NT2/D1 (cell line): Measurements from ENCODE around the gene ZNF571.
A peak's percentile ranks its signal among the peaks of the same experiment; 100 is the strongest.

Experiments
- DNase-seq: peaks from one replicate; pipeline ENCODE4 v3.0.0-alpha.2; 2011; ENCODE audit warnings: low read depth, low spot score
- H3K27me3 ChIP-seq: 2 replicates; pipeline ENCODE4 v1.6.0; 2011; ENCODE audit warnings: mild to moderate bottlenecking; ENCODE audit not compliant: insufficient read length, insufficient read depth
- H3K36me3 ChIP-seq: 2 replicates; pipeline ENCODE4 v1.6.1; 2011; ENCODE audit warnings: mild to moderate bottlenecking, low read length, mixed read lengths; ENCODE audit not compliant: insufficient read depth, insufficient read length
- H3K4me1 ChIP-seq: 2 replicates; pipeline ENCODE4 v1.5.1; 2011; ENCODE audit not compliant: insufficient read depth, insufficient read length
- H3K4me3 ChIP-seq: 2 replicates; pipeline ENCODE4 v1.5.1; 2011; ENCODE audit warnings: low read depth; ENCODE audit not compliant: insufficient read length
- H3K9ac ChIP-seq: 2 replicates; pipeline ENCODE4 v1.6.0; 2011; ENCODE audit warnings: low read depth; ENCODE audit not compliant: insufficient read length
- H3K9me3 ChIP-seq: 2 replicates; pipeline ENCODE4 v1.5.1; 2011; ENCODE audit warnings: mild to moderate bottlenecking, low read length; ENCODE audit not compliant: insufficient read depth
- SUZ12 ChIP-seq: IDR thresholded peaks from 2 replicates; pipeline ENCODE4 v1.6.1; 2011; ENCODE audit not compliant: insufficient read length, insufficient read depth; ENCODE audit errors: extremely low read depth
- YY1 ChIP-seq: IDR thresholded peaks from 2 replicates; pipeline ENCODE4 v1.6.1; 2011; ENCODE audit not compliant: insufficient read length, insufficient read depth
- ZNF274 ChIP-seq: IDR thresholded peaks from 2 replicates; pipeline ENCODE4 v1.6.1; 2011; ENCODE audit warnings: mild to moderate bottlenecking, low read depth, low read length

Gene ZNF571

GRCh38 chr19:37594304-37594981 is at the start of gene ZNF571, which contains the start of gene ZNF540:
ZNF571 (minus strand) TSS chr19:37594792; CDS start chr19:37586676, 8,116 bp downstream.
ZNF540 (plus strand) TSS chr19:37594876; CDS start chr19:37598448, 3,572 bp downstream.
- no peaks in the 10 kb centered on the region for H3K4me1 ChIP-seq
- peak within 1 kb of the TSS; percentile 80 for H3K4me3 ChIP-seq
- H3K9me3 ChIP-seq, result no peaks in the 10 kb centered on the region; the same call in 1 of the 2 replicates
- peak within 1 kb of the TSS; percentile 81 for H3K9ac ChIP-seq
- H3K27me3 ChIP-seq, result peaks cover 18% of the 10 kb centered on the region
- no peak for TF ChIP-seq ZNF274
- no peak for TF ChIP-seq SUZ12
- TF ChIP-seq YY1, result no peak
- no peaks in the 10 kb centered on the region for H3K36me3 ChIP-seq
- DNase-seq, result peak; percentile 81

GRCh38 chr19:37635076-37636056 is 40.8 kb upstream of the ZNF571 start:
- peaks cover 77% of the 10 kb centered on the region for H3K9me3 ChIP-seq
- H3K27me3 ChIP-seq, result no peaks in the 10 kb centered on the region
- H3K4me3 ChIP-seq, result no peak overlapping the region

GRCh38 chr19:37594982-37595382 is 390 bp upstream of the ZNF571 start:
- no peak for TF ChIP-seq SUZ12
- no peak for TF ChIP-seq YY1
- no peak for TF ChIP-seq ZNF274
- Histone ChIP-seq H3K4me3 (peak overlapping the region; percentile 80), H3K36me3 (no peaks in the 10 kb centered on the region), H3K4me1 (no peaks in the 10 kb centered on the region), H3K9ac (peak overlapping the region; percentile 81), H3K27me3 (peaks cover 18% of the 10 kb centered on the region), H3K9me3 (no peaks in the 10 kb centered on the region)
- DNase-seq, result no peak

More at GRCh38 chr19:37635076-37636056, 40.8 kb upstream of the ZNF571 start:
- no peak overlapping the region for H3K9ac ChIP-seq
- no peak for DNase-seq
- H3K36me3 ChIP-seq, result peaks cover 9% of the 10 kb centered on the region
- TF ChIP-seq SUZ12, result no peak
- peak; percentile 69 for TF ChIP-seq ZNF274
- TF ChIP-seq YY1, result no peak
- H3K4me1 ChIP-seq, result no peaks in the 10 kb centered on the region

GRCh38 chr19:37593996-37594303 is 642 bp downstream of the ZNF571 start:
- TF ChIP-seq SUZ12 (no peak), ZNF274 (no peak), YY1 (no peak)

GRCh38 chr19:37583340-37583739 is 11.3 kb downstream of the ZNF571 start:
- TF ChIP-seq ZNF274, result no peak
- TF ChIP-seq YY1, result no peak
- TF ChIP-seq SUZ12, result no peak
- H3K36me3 ChIP-seq, result peaks cover 22% of the 10 kb centered on the region
- no peak overlapping the region for H3K4me3 ChIP-seq
- 0 out of 2 replicates have a peak, but pooled peaks cover 6% of the 10 kb centered on the region for H3K9me3 ChIP-seq
- no peak overlapping the region for H3K9ac ChIP-seq
- no peaks in the 10 kb centered on the region for H3K4me1 ChIP-seq
- no peaks in the 10 kb centered on the region for H3K27me3 ChIP-seq
- DNase-seq, result peak; percentile 3

More at GRCh38 chr19:37593996-37594303, 642 bp downstream of the ZNF571 start:
- H3K27me3 ChIP-seq, result peaks cover 18% of the 10 kb centered on the region
- no peaks in the 10 kb centered on the region; the same call in 1 of the 2 replicates for H3K9me3 ChIP-seq
- H3K4me1 ChIP-seq, result no peaks in the 10 kb centered on the region
- peak overlapping the region; percentile 81 for H3K9ac ChIP-seq
- DNase-seq, result no peak
- peak overlapping the region; percentile 80 for H3K4me3 ChIP-seq
- no peaks in the 10 kb centered on the region for H3K36me3 ChIP-seq

GRCh38 chr19:37572203-37572602 is 22.4 kb downstream of the ZNF571 start:
- DNase-seq, result no peak
- no peak for TF ChIP-seq SUZ12
- no peaks in the 10 kb centered on the region for H3K27me3 ChIP-seq
- peaks cover 20% of the 10 kb centered on the region for H3K36me3 ChIP-seq
- no peak overlapping the region for H3K9ac ChIP-seq
- no peaks in the 10 kb centered on the region for H3K4me1 ChIP-seq
- peaks cover 66% of the 10 kb centered on the region for H3K9me3 ChIP-seq
- no peak overlapping the region for H3K4me3 ChIP-seq

GRCh38 chr19:37565370-37565669 is 29.3 kb downstream of the ZNF571 start:
- no peak overlapping the region for H3K4me3 ChIP-seq

More at GRCh38 chr19:37565370-37565669, 29.3 kb downstream of the ZNF571 start:
- TF ChIP-seq YY1 (no peak), ZNF274 (no peak), SUZ12 (no peak)
- Histone ChIP-seq H3K9me3 (peaks cover 100% of the 10 kb centered on the region), H3K9ac (no peak overlapping the region), H3K36me3 (peaks cover 18% of the 10 kb centered on the region), H3K4me1 (no peaks in the 10 kb centered on the region), H3K27me3 (no peaks in the 10 kb centered on the region)
- DNase-seq, result no peak
